Left renal cortex interstitium (tissue), 4 donors: ENCODE data around the gene SOHLH1. TPM values are rescaled to one million over a fixed set of nuclear protein-coding genes. Genes with fewer than 3 reads are reported as not detected.
"Not testable (repeated sequence)": the region's sequence is repeated elsewhere in the genome, so short reads cannot be mapped to it uniquely, and the experiment has no call there.

Experiments
- DNase-seq, 4 donors: peaks; one replicate each; pipeline ENCODE4 v3.0.0-alpha.2; 2013; ENCODE audit warnings: low read depth in 4 of 4, low spot score in 2 of 4, missing footprints in 1 of 4
- polyA plus RNA-seq, 4 donors: library from polyadenylated mRNA; unstranded; fragments of 120-200 nt; gene quantifications; one replicate each; pipeline ENCODE4 v1.2.1, GENCODE V29; 2013; ENCODE audit not compliant: insufficient read length in 4 of 4

Gene SOHLH1
- polyA plus RNA-seq, 4 donors, result not detected

DNA sequence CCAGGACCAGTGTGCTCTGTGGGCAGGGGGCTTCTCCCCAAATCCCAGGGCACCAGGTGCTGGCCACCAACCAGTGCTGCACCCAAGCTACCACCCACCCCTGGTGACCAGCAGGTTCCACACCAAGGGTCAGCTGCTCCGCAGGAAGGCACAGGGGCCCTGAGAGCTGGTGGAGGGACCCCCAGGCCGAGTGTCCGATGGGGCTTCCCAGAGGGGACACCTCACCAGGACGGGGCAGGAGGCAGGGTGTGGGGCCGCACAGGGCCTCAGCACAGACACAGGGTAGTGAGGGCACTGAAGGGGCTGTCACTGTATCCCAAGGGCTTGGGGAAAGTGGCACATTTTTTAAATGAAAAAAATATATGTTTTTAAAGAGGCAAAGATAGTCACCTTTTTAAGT, 18.1 kb downstream of the SOHLH1 start:
- no peak for DNase-seq

DNA sequence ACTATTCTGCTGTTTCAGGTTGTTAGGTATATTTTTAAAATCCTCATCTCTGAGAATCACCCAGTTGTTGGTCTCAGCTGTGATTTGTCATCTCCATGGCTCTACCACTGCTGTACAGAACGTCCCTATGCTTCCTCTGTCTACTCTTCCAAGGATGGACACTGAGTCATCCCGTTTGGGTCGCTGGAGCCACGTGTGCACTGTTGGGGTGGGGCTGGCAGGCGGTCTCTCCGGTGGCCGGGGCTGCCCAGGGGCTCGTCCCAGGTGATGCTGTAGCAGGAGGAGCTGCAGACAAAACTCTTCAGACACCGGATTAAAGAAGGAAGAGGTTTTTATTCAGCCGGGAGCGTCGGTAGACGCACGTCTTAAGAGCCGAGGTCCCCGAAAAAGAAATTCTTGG, 19.2 kb downstream of the SOHLH1 start:
- no peak for DNase-seq

GRCh38 chr9:135678236-135679017, 20.9 kb downstream of the SOHLH1 start:
- DNase-seq, result no peak

DNA sequence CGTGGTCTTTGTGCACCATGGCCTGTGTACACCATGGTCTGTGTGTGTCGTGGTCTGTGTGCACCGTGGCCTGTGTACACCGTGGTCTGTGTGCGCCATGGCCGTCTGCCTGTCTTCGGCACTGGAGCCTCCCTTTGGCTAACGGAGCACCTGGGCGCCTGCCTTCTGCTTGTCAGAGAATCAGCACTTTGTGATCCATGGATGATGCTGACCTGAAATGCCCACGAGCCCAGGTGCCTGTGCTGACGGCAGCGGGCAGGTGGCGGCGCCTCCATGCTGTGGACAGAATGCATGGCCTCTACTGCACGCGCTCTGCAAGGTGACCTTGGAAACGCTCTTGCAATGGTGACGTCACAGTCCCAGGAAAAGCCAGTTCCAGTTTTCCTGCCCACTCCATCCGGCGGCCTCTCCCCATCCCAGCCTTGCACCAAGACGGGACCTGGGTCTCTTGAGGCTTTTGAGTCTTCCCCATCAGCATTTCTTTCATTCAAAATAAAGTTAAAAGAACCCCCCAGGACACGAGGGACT, 21.6 kb downstream of the SOHLH1 start:
- no peak for DNase-seq

DNA sequence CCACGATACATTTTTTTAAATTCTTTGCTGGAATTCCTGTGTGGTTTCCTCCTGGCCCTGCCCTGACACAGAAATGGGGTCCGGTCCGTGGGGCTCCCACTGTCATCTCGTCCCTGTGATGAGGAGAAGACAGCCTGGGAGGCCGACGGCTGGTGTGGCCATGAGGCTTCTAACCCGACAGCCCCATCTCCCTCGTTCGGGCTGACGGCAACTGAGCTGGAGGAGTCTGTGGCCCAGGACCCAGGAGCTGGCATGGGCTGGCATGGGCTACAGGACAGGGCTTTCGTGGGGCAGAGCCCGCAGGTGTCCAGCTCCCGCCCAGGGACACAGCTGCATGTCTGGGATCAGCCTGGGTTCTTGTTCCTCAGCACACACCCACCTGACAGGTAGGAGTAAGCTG, 22.4 kb downstream of the SOHLH1 start:
- DNase-seq, result no peak

- no peak for DNase-seq
Measured at GRCh38 chr9:135674977-135675376, 24.3 kb downstream of the SOHLH1 start.

GRCh38 chr9:135673941-135674340, 25.3 kb downstream of the SOHLH1 start:
- DNase-seq, result no peak

- not testable (repeated sequence) for DNase-seq
Measured at GRCh38 chr9:135672786-135673185, 26.5 kb downstream of the SOHLH1 start.

- no peak for DNase-seq
Measured at GRCh38 chr9:135671591-135672041, 27.7 kb downstream of the SOHLH1 start.

GRCh38 chr9:135670721-135671590, 28.3 kb downstream of the SOHLH1 start:
- DNase-seq, result no peak

GRCh38 chr9:135669616-135670285, 29.5 kb downstream of the SOHLH1 start:
- DNase-seq, result no peak

- DNase-seq, result not testable (repeated sequence)
Measured at GRCh38 chr9:135669018-135669417, 30.3 kb downstream of the SOHLH1 start.

- DNase-seq, result no peak
Measured at GRCh38 chr9:135667463-135668001, 31.7 kb downstream of the SOHLH1 start.

DNA sequence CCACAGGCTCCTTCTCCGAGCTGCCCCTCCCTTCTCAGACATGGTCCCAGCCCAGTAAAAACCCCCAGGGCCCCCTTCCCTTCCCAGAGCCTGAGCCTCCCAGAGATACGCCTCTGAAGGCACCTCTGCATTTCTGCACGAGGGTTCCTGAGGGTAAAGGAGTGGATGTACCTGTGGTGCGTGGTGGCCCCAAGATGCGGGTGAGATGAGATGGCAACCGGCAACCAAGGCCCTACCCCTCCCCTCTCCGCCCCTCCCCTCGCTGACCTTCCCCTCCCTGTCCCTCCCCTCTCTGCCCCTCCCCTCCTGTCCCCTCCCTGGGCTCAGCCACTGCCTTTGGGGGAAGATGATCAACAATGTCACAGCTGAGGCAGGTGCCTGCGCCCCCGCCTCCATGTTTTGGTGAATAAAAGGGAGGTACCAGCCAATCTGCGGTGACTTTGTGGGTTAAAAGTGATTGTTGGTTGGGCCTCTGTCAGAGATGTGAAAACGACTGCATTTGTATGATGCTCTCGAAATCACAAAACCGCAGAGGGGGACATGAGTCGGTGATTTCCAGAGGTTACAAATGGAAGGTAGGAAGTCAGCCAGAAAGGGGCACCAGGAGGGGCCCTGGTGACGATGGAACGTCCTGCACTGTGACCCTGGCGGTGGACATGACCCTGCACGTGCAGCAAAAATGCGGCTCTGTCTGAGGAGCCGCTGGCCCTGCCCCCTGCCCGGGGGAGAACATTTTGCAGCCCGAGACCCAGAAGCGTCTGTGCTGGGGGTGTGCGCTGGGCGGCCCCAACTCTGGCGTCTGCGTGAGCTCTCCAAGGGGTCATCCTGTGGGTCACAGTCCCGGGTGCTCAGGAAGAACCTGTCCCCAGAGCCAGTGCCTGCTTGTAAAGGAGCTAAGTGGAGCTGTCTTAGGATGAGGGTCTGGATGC, 32.5 kb downstream of the SOHLH1 start:
- DNase-seq, result no peak

DNA sequence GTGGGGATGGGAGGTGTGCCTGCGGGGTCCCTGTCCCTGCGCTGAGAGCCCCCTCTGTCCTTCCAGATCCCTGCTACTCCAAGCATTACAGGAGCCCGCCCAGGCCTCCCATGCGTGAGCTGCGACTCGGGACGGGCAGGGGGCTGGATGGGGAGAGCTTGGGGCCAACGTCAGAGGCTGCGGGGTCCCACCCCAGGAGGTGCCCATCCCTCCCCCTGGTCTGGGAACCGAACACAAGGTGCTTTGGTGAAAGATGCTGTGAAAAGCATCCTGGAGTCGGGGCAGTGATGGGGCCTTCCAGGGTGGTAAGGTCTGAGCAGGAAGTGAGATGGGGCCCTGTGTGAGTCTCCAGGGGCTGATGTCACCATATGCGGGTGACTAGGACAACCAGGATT, 33.5 kb downstream of the SOHLH1 start:
- DNase-seq, result no peak

GRCh38 chr9:135664801-135665794, 34.2 kb downstream of the SOHLH1 start:
- no peak for DNase-seq

DNA sequence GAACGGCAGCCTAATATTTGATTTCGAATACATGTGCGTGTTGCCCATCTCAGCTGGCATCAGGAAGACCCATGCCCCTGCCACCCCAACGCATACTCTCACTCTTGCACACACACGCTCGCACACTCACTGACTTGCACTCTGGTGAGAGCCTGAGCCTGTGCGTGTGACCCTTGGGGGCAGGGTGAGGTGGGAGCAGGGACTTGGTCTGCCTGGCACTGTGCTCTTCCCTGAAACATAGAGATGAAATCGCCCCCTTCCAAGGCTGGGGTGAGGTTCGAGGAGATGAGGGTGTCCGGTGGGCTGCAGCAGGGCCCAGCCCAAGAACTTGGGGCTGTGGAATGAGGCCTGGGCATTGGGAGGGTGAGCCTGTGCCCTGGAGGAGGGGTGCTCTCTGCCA, 35.0 kb downstream of the SOHLH1 start:
- no peak for DNase-seq

- DNase-seq, result no peak
Measured at GRCh38 chr9:135663857-135664256, 35.4 kb downstream of the SOHLH1 start.

GRCh38 chr9:135663451-135663770, 35.9 kb downstream of the SOHLH1 start:
- DNase-seq, result no peak
